HG02763 (cell line): Measurements from ENCODE around the gene DVL1.
"Not testable (repeated sequence)": the region's sequence is repeated elsewhere in the genome, so short reads cannot be mapped to it uniquely, and the experiment has no call there.

Source experiments
- ATAC-seq: cut with Tn5 transposase; IDR thresholded peaks from one replicate; pipeline ENCODE4 v1.9.1; 2021; ENCODE audit warnings: mild to moderate bottlenecking, moderate library complexity; ENCODE audit not compliant: unreplicated experiment

The DVL1 gene

GRCh38 chr1:1349256-1350012 is at the start of gene DVL1:
TSS of gene DVL1 (minus strand) at chr1:1349418. CDS start at chr1:1349065, 353 bp downstream.
- ATAC-seq = peak; percentile 63

- ATAC-seq = peak; percentile 10
Observed at GRCh38 chr1:1398677-1399186, 49.5 kb upstream of the DVL1 start.

DNA sequence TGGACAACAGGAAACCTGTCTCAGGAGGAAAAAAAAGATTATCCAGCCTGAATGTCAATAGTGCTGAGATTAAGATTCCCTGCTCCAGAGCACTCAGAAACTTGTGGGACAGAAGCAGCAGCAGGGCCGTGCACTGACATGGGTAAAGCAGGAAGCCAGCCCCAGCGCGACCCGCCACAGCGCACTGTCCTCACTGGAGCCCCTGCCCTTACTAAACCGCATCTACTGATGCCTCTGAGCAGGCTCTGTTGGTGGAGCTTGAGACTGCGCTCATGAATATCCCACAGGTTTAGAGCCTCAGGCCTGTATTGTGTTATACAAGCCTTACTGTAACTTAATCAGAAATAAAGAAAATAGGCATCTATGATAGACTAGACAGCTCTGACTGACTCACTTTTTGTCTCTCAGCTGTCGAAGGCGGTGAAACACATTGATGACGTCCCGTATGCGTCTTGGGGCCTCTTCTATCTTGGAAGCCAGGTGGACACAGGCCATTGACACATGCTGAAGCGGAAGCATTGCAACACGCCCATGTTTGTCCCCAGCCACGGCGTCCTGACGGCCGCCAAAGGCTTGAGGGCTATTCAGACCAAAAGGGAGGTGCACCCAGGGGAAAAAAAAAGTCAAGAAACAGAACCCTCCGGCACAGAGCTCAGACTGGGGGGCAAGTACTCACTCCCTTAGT is 48.8 kb upstream of the DVL1 start:
- no peak for ATAC-seq

GRCh38 chr1:1395166-1395565 is 45.9 kb upstream of the DVL1 start:
- ATAC-seq = no peak

DNA sequence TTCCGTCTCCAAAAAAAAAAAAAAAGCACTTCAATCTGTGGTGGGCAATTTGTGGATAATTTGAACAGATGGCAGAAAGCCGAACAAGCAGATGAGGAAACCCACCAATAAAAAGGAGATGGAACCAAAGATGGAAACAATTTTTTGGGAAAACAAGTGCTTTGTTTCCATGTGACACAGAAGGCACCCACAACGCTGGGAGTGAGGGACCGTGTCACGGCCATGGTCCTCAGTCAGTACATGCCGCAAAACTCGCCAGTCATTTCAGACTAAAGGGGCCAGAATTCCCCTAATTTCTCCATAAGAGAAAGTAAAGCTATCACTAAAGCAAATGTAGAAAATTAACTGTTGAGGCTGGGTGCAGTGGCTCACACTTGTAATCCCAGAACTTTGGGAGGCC is 44.9 kb upstream of the DVL1 start:
- no peak for ATAC-seq

GRCh38 chr1:1393428-1393827 is 44.2 kb upstream of the DVL1 start:
- ATAC-seq = no peak

DNA sequence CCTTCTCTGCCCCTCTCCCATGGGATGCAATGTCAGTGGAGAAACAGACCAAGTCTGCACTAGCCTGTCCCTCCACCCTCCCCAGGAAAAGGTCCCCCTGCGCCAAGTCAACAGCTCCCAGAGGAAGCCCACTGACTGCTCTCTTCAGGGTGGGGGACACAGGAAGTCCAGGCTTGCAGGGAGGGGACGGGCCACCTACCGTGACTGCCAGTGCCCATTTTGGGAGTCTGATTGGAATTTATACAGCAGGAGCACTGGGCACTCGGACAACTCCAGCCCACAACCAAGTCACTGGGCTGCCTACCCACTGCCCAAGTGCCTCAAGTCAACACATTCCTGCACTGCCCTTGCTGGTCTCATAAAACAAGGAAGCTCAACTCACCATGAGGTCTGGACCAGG is 43.8 kb upstream of the DVL1 start:
- no peak for ATAC-seq

GRCh38 chr1:1391225-1391624 is 42.0 kb upstream of the DVL1 start:
- ATAC-seq = no peak

DNA sequence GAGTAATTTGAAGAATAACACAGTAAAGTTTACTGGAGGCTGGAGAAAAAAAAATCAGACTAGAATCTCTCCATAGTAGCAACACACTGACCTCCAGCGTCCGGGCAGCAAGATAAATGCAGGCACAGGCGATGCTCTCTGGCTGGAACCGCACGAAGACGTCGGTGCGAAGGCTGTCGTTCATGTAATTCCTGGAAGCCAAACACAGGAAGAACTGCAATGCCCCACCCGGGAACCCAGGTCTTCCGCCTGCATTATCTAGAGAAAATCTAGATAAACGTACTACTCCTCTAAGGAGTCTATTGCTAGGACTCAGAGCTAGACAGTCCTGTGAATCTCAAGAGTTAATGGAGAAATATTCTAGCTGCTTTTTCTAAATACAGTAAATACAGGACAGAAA is 41.5 kb upstream of the DVL1 start:
- ATAC-seq = no peak

GRCh38 chr1:1388078-1388472 is 38.9 kb upstream of the DVL1 start:
- no peak for ATAC-seq

DNA sequence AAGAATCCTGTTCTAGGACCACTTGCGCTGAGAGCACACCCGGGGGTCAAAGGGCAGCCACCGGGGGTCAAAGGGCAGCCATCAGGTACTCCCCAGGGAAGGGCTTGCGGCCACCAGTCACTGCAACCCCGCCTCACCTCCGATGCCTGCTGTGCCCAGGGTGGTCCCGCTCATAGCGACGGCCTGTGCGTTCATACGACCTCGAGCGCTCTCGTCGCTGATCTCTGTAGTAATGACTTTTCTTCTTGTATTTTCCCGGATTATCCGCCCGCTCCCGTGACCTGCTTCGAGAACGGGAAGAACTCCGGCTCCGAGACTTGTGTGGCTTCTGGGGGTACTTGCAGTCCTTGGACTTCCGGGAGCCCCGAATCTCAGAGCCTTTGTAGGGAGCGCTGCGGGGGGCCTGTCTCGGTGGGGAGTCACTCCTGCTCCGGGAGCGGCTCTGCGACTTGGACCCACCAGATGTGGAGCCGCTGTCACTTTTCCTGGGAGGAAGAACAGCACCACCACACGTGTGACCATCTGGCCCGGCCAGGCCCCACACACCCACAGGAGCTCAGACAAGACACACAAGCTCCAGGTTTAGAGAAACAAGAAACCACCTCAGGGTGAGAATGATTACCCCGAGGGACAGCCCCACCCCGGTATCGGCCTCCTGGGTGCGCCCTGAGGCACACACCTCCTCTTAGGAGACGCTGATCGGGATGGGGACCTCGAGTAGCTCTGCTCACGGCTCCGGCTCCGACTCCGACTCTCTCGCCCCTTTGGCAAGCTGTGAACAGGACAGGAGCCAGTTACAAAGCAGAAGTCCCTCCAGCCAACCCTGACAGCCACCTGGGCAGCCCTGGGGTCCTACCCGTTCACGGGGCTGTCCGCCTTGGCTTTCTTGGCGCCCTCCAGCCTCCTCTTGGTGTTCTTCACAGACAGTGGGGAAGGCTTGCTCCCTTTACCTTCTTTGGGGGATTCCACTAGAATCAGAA is 38.2 kb upstream of the DVL1 start:
- no peak for ATAC-seq

DNA sequence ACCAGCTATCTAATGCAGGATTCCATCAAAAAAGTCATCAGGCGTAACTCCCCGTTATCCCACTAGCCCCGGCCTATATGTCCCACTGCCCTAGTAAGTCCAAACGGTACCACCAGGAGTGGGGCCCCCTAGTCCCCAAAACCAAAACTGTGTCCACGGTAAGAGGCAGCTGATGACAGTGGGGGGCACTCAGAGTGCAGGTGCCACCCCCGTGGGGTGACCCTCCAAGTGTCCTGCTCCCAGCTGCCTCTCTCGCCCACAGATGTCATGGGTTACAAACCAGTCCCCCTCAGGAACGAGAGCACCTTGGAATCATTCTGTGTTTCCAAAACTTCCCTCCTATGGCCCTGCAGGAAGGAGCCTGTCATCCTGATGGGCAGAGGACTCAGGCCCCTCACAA is 36.7 kb upstream of the DVL1 start:
- ATAC-seq = no peak

GRCh38 chr1:1385339-1385738 is 36.1 kb upstream of the DVL1 start:
- ATAC-seq = not testable (repeated sequence)

GRCh38 chr1:1381294-1381693 is 32.1 kb upstream of the DVL1 start:
- no peak for ATAC-seq

DNA sequence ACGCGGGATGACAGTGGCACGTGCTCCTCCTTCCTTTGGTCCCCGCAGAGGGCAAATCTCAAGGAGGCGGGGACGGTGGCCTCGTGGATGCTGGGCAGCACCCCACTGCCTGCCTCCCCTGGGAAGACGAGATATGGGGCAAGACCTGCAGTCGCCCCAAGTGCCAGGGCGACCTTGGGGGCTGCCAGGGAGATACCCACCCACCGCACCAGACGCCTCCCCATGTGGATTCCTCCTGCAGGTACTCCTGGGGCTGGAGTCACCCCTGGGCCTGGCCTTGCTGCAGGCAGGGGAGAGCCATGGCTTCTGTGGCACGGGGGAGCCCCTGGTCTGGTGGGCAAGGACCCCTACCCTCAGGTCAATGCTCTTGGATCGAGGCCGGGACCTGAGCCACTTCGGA is 31.6 kb upstream of the DVL1 start:
- ATAC-seq = no peak

DNA sequence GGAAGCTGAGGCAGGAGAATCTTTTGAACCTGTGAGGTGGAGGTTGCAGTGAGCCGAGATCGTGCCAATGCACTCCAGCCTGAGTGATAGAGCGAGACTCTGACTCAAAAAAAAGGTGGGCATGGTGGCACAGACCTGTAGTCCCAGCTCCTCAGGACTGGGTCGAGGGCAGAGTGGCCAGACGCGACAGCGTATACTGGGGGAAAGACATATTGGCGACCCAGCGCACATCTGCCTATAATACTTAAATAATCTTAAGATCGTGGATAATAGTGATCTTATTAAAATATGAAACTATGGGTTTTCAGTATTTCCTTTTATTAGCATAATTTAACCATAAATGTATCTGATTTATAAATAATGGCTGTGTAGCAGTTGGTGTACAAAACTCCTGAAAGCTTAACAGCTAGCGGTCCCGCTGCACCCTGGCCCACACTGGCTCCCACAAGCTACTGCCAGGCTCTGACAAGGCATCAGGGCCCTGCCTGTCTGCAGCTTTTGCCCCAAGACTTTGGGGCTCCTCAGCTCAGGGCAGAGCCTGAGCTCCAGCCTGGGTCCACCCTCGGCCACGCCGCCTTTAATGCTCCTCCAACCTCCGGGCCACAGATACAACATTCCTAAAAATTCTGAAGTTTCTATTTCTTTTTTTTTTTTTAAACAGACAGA is 28.5 kb upstream of the DVL1 start:
- ATAC-seq = no peak

DNA sequence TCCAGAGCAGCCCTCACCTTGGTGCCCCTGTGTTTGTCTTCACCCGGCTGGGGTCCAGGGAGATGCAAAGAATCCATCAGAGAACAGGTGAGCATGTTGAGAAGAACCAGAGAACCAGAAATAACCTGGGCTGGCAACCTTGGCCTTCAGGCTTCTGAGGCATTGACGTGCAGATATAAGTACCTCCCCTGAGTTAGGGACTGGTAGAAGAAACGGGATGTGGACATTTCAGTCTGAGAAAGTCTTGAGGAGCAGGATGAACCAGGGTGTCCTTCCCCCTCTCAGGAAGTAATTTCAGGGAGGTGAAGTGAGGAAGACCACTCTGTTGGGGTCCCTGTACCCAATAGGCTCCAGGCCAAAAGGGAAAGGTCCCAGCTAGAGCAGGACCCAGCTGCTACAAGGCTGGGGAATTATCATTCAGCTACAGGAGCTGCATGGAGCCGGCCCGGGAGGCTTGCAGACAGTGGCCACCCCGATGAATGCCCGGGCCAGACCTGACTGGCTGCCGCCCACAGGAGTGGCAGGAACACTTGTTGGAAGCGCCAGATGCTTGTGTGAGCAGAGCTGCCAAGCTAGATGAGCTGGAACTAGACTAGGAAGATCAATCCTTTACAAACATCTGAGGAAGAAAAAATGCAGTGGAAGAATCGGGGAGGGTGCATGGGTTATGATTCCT is 27.5 kb upstream of the DVL1 start:
- ATAC-seq = no peak

GRCh38 chr1:1374929-1375662 is 25.9 kb upstream of the DVL1 start, which contains the start of gene AURKAIP1:
TSS of gene AURKAIP1 (minus strand) at chr1:1375207. CDS start at chr1:1374756, 451 bp downstream.
- ATAC-seq = peak; percentile 88

GRCh38 chr1:1374589-1374928 is 25.3 kb upstream of the DVL1 start:
- no peak for ATAC-seq
